Measurements from ENCODE around the gene FAM217B. TPM values are rescaled to one million over a fixed set of nuclear protein-coding genes. Genes with fewer than 3 reads are reported as not detected.

FAM217B gene
- total and polyA plus RNA-seq, 4 donors = 0.88 to 5.0 (median 1.7) TPM

- no peak for DNase-seq (ENCODE audit: low spot score)
- Histone ChIP-seq H3K9me3 (ENCODE audit: control insufficient read depth in 4 of 4, low read length in 3 of 4) (no peaks in the 10 kb centered on the region), H3K4me1 (ENCODE audit: control insufficient read depth in 4 of 4, insufficient read depth in 4 of 4, low read length in 3 of 4) (no peaks in the 10 kb centered on the region), H3K27me3 (ENCODE audit: control insufficient read depth in 4 of 4, insufficient read depth in 4 of 4, low read length in 3 of 4) (peaks cover 0 to 2% (median under 1%) of the 10 kb centered on the region in 4 donors), H3K9ac (ENCODE audit: low read depth in 1 of 2, low read length in 2 of 2) (no peak overlapping the region), H3K4me3 (ENCODE audit: low read depth in 1 of 3, low read length in 3 of 3) (no peak overlapping the region), H3K36me3 (ENCODE audit: control insufficient read depth in 4 of 4, insufficient read depth in 3 of 4, low read depth in 1 of 4, low read length in 3 of 4) (no peaks in the 10 kb centered on the region), H3K27ac (ENCODE audit: low read depth in 1 of 2, low read length in 2 of 2) (no peak overlapping the region)
- 88% methylated on average over 5 of the region's 5 CpGs for WGBS
- TF ChIP-seq RXRA (IDR thresholded peaks at IDR 0.05) = no peak
- no peak for TF ChIP-seq ZBTB33 (IDR thresholded peaks at IDR 0.05)
- TF ChIP-seq FOXA2 (IDR thresholded peaks at IDR 0.05) = no peak
- TF ChIP-seq GABPA (IDR thresholded peaks at IDR 0.05 in 1 of 2, conservative IDR thresholded peaks at IDR 0.05 in 1 of 2) = no peak
- TF ChIP-seq HNF4A (conservative IDR thresholded peaks at IDR 0.05) = no peak
Measured at GRCh38 chr20:59908855-59909254, 31.3 kb upstream of the FAM217B start.

GRCh38 chr20:59911041-59911440, 29.1 kb upstream of the FAM217B start:
- H3K27me3 ChIP-seq (ENCODE audit: control insufficient read depth in 4 of 4, insufficient read depth in 4 of 4, low read length in 3 of 4) = peaks cover 0 to 2% (median 0%) of the 10 kb centered on the region in 4 donors
- H3K27ac ChIP-seq (ENCODE audit: low read depth in 1 of 2, low read length in 2 of 2) = no peak overlapping the region
- no peaks in the 10 kb centered on the region for H3K36me3 ChIP-seq (ENCODE audit: control insufficient read depth in 4 of 4, insufficient read depth in 3 of 4, low read depth in 1 of 4, low read length in 3 of 4)
- no peak for DNase-seq (ENCODE audit: low spot score)
- no peak for TF ChIP-seq YY1 (IDR thresholded peaks at IDR 0.05)
- no peak for TF ChIP-seq EGR1 (IDR thresholded peaks at IDR 0.05; ENCODE audit: low read depth in 2 of 2)
- TF ChIP-seq RXRA (IDR thresholded peaks at IDR 0.05) = no peak
- TF ChIP-seq CTCF (IDR thresholded peaks at IDR 0.05; ENCODE audit: low read depth, low read length, missing input control) = no peak
- TF ChIP-seq NR2F2 (IDR thresholded peaks at IDR 0.05) = no peak
- no peak for TF ChIP-seq ZBTB33 (IDR thresholded peaks at IDR 0.05)
- TF ChIP-seq TAF1 (conservative IDR thresholded peaks at IDR 0.05) = no peak
- TF ChIP-seq FOXA1 (IDR thresholded peaks at IDR 0.05) = no peak
- no peak for TF ChIP-seq HNF4G (IDR thresholded peaks at IDR 0.05)
- no peak for TF ChIP-seq REST (IDR thresholded peaks at IDR 0.05)
- TF ChIP-seq GABPA (IDR thresholded peaks at IDR 0.05 in 1 of 2, conservative IDR thresholded peaks at IDR 0.05 in 1 of 2) = no peak
- no peak for TF ChIP-seq FOXA2 (IDR thresholded peaks at IDR 0.05)
- no peak for TF ChIP-seq RAD21 (IDR thresholded peaks at IDR 0.05)
- TF ChIP-seq ATF3 (IDR thresholded peaks at IDR 0.05) = no peak
- TF ChIP-seq JUND (IDR thresholded peaks at IDR 0.05) = no peak
- TF ChIP-seq MAX (IDR thresholded peaks at IDR 0.05) = no peak
- no peak overlapping the region for H3K4me3 ChIP-seq (ENCODE audit: low read depth in 1 of 3, low read length in 3 of 3)
- no peaks in the 10 kb centered on the region for H3K4me1 ChIP-seq (ENCODE audit: control insufficient read depth in 4 of 4, insufficient read depth in 4 of 4, low read length in 3 of 4)
- WGBS = 68% methylated on average over 2 of the region's 2 CpGs
- no peaks in the 10 kb centered on the region for H3K9me3 ChIP-seq (ENCODE audit: control insufficient read depth in 4 of 4, low read length in 3 of 4)
- H3K9ac ChIP-seq (ENCODE audit: low read depth in 1 of 2, low read length in 2 of 2) = no peak overlapping the region

All from liver (tissue), 9 donors.